Urothelium cell line (cell line): ENCODE results near the gene POR.
"Not testable (repeated sequence)": the region's sequence is repeated elsewhere in the genome, so short reads cannot be mapped to it uniquely, and the experiment has no call there.

ENCODE experiments used
- DNase-seq: peaks from one replicate; pipeline ENCODE4 v3.0.0; 2011; ENCODE audit warnings: low spot score, mixed read lengths
- FAIRE-seq: peaks from 2 replicates; lab custom pipeline; 2011; peaks lifted over from hg19 to GRCh38; lab: Jason Lieb, UNC

POR gene

DNA sequence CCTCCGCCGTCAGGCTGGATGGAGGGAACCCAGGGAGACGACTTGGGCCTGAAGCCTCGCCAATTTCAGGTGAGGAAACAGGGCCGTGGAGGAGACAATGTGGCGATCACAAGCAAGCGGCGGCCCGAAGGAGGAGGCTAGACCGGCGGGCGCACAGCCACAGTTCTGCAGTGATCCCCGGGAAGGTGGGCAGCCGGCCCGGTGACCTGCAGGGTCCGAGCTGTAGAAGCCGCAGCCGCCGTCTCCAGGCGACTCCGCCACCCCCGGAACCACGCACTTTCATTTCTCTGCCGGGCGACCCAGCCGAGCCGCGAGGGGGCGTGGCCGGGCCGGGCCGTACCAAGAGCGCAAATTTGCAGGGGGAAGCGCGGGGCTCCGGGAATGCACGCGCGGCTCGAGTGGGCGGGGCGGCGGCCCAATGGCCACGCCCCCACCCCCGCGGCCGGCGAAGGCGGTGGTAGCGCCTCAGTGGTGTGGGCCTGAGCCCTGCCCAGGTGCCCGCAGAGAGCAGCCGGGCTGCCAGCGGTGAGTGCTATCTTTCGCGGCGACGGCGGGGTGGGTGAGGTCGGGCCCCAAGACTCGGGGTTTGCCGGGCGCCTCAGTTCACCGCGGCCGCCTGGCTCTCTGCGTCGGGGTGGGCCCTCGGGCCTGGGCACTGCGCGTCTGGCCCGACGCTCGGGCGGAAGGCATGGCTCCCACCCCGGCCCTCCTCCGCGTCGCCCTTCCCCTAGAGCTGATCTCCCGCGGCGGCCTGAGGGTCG lies at the start of gene POR:
Gene POR, plus strand, starts transcription at position 501 of the 761 bp plus-strand sequence. CDS start 38,847 bp downstream, outside the sequence.
- peak; percentile 98 for DNase-seq
- peak; percentile 72 for FAIRE-seq

- no peak for FAIRE-seq
- no peak for DNase-seq
Observed at GRCh38 chr7:75866114-75866488, 48.9 kb upstream of the POR start.

DNA sequence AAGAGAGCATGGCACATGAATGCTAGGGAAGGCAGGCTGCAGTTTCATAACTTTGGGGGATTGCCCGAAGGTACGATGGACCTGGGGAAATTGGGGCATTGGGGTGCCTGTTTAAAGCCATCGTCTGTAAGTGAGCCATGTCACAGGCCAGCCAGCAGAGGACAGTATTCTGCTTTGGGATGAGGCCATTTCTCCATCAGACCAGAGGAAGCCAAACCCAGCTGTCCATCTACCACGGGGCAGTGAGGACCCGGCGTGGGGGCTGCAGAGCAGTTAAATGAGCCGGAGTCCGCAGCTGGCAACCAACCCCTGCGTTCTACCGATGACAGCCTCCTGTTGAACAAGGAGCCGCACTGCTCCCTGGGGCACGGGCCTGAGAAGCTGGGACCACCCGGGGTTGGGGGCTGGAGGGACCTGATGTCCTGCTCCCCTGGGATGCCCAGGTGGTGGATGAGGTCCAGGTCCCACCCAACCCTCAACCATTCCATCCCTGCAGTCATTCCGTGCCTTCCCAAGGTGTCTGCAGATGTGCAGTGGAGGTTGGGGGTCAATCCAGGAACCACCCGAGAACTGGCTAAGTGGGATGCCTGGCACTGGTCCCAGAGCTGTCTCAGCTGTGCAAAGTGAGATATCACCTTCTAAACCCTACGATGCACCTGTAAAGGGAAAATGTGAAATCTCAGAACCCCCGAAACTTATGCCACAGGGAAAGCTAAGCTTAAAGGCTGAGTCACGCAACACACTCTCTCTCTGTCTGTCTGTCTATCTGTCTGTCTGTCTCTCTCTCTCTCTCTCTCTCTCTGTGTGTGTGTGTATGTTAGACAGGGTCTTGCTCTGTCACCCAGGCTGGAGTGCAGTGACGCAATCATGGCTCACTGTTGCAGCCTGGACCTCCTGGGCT lies 48.2 kb upstream of the POR start:
- DNase-seq (peak; percentile 43), FAIRE-seq (no peak)

- DNase-seq (no peak), FAIRE-seq (no peak)
Observed at GRCh38 chr7:75867390-75867717, 47.6 kb upstream of the POR start.

- no peak for DNase-seq
- no peak for FAIRE-seq
Observed at GRCh38 chr7:75868153-75868552, 46.8 kb upstream of the POR start.

- FAIRE-seq (no peak), DNase-seq (peak; percentile 72)
Observed at GRCh38 chr7:75869776-75870379, 45.1 kb upstream of the POR start.

GRCh38 chr7:75870557-75871161 lies 44.3 kb upstream of the POR start:
- DNase-seq (no peak), FAIRE-seq (no peak)

GRCh38 chr7:75872073-75872782 lies 42.7 kb upstream of the POR start:
- DNase-seq, result no peak
- FAIRE-seq, result no peak

GRCh38 chr7:75874180-75874579 lies 40.8 kb upstream of the POR start:
- DNase-seq, FAIRE-seq: not testable (repeated sequence)

- no peak for FAIRE-seq
- no peak for DNase-seq
Observed at GRCh38 chr7:75875113-75876080, 39.6 kb upstream of the POR start.

DNA sequence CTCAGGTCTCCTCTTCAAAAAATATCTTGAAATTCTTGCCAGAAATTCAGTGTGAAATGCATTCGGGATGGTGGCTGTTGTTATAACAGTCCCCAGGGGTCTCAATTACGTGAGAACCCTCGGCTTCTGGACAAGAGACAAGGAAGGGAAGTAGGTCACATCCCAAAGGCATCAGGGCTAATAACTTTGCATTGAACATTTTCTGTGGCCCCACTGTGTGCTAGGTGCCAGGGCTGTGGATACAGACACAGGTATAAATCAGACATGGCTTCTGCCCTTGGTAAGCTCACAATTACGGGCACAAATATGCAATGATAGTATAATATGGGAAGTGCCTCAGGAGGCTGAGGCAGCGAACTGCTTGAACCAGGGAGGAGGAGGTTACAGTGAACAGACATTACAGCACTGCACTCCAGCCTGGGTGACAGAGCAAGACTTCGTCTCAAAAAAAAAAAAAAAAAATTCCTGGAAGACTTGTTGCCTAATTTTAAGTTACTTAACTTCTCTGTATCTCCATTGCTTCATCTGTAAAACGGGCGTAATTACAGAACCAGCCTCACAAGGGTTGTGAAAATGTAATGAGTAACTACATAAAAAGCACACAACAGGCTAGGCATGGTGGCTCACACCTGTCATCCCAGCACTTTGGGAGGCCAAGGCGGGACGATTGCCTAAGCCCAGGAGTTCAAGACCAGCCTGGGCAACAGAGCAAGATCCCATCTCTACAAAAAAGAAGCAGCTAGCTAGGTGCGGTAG lies 38.7 kb upstream of the POR start:
- FAIRE-seq (no peak), DNase-seq (no peak)

- FAIRE-seq (no peak), DNase-seq (no peak)
Observed at GRCh38 chr7:75878312-75878768, 36.6 kb upstream of the POR start.

DNA sequence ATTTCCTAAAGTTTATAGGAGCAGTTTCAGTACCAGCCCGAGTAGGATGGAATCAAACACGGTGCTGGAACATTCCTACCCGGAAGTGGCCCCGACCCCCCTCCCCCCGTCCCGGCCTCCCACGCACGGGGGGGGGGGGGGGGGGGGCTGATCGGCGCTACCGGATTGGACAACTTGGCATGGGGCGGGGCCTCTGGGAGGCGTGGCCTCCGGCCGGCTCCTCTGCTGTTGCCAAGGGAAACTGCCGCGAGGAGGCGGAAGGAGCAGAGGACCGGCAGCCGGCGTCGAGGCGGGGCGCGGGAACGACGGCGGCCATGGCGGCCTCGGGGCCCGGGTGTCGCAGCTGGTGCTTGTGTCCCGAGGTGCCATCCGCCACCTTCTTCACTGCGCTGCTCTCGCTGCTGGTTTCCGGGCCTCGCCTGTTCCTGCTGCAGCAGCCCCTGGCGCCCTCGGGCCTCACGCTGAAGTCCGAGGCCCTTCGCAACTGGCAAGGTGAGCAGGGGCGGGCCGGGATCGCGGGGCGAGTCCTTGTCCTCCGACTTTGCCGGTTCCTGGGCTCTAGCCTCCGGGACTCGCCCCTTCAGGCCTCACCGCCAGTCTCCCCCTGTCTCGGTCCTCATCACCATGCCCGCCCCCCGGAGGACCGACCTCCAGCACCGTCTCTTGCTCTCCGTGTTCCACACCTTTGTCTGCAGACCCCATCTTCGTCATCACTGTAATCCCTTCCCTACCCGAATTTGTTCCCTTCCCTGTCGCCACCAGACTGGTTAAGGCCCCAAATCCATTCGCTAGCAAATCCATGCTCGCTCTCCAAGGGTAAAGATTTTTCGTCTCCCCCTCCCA lies 36.0 kb upstream of the POR start, which contains the start of gene RHBDD2:
Gene RHBDD2, plus strand, starts transcription at position 266 of the 843 bp plus-strand sequence. Its CDS starts 49 bp downstream, at position 315.
- no peak for FAIRE-seq
- DNase-seq, result peak; percentile 99

GRCh38 chr7:75879771-75880184 lies 35.2 kb upstream of the POR start:
- FAIRE-seq, result no peak

GRCh38 chr7:75880242-75880641 lies 34.7 kb upstream of the POR start:
- FAIRE-seq (no peak), DNase-seq (no peak)

More at GRCh38 chr7:75879771-75880184, 35.2 kb upstream of the POR start:
- no peak for DNase-seq

GRCh38 chr7:75881436-75882095 lies 33.4 kb upstream of the POR start:
- DNase-seq (no peak), FAIRE-seq (no peak)

DNA sequence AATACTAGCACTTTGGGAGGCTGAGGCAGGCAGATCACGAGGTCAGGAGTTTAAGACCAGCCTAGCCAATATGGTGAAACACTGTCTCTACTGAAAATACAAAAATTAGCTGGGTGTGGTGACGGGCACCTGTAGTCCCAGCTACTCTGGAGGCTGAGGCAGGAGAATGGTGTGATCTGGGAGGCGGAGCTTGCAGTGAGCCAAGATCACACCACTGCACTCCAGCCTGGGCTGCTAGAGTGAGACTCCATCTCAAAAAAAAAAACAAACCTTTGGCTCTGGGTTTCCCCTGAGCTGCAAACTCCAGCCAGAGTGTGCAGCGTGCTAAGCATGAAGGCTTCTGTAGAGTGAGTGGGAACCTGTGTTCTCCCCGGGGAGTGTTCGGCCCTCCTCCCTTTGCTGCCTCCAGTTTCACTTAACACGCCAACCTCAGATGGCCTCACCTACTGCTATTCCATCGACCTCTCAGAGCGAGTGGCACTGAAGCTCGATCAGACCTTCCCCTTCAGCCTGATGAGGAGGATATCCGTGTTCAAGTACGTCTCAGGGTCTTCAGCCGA lies 31.6 kb upstream of the POR start:
- DNase-seq, FAIRE-seq: not testable (repeated sequence)
